GM18861 (cell line): ENCODE measurements around the gene MYO5C.
"Not testable (repeated sequence)": the region's sequence is repeated elsewhere in the genome, so short reads cannot be mapped to it uniquely, and the experiment has no call there.

Source experiments
- ATAC-seq: cut with Tn5 transposase; IDR thresholded peaks from one replicate; pipeline ENCODE4 v1.9.1; 2021; ENCODE audit not compliant: unreplicated experiment

The MYO5C gene

DNA sequence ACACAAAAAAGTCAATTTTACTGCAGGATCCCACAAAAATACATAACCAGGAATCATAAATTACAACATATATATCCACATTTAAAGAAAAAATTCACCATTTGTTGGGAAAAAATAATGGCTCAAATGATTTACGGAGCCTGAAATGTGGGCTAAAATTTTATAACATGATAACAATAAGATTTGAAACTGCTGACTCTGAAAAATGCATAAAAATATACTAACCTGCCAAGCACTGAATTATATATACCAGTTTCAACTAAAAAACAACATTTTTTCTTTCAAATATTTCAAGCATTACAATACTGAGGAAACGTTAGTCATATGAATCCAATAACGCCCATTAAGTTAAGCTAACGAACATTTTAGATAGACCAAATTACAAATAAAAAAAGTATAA, 12.2 kb upstream of the MYO5C start:
- ATAC-seq, result no peak

DNA sequence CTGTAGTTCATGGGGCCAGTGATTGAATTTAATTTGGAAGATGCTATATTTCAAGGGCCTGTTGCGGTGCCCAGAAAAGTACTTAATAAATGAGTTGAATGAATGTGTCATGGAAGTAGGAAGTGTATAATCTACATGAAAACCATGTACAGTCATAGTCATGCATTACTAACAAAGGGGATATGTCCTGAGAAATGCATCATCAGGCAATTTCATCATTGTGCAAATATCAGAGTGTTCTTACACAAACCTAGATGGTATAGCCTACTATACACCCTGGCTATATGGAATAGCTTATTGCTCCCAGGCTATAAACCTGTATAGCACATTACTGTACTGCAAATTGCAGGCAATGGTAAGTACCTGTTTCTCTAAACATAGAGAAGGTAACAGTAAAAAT, 10.7 kb upstream of the MYO5C start:
- ATAC-seq, result no peak

DNA sequence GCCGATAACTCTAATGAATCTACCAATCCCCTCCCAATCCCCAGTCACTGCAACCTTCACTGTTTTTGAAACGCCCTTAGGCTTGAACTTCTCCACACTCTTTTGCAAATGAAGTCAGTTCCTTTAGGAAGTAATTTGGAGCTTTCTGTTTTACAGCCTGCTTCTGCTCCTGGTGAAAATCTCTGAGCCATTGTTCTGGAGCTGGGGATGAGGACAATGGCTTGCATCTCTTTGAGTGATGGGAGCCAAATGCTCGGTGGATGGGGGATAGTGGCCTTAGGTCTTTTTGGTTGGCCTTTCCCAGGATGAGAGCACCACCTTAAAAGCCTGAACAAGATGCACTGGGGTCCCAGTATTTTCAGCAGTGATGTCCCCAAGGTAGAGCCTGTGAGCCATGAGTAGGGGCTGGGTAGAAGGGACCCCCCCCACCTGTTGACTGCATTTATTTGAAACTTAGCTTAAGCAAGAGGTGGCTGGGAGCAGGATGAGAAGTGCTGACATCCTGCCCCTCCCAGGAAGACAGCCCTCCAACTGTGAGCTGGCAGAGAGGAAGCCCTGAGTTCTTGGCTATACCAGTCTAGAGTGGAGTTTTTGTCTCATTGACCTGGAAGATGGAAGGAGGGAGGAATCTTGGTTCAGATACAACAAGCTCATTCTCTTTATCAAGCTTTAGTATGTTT, 7.6 kb upstream of the MYO5C start:
- ATAC-seq, result no peak

DNA sequence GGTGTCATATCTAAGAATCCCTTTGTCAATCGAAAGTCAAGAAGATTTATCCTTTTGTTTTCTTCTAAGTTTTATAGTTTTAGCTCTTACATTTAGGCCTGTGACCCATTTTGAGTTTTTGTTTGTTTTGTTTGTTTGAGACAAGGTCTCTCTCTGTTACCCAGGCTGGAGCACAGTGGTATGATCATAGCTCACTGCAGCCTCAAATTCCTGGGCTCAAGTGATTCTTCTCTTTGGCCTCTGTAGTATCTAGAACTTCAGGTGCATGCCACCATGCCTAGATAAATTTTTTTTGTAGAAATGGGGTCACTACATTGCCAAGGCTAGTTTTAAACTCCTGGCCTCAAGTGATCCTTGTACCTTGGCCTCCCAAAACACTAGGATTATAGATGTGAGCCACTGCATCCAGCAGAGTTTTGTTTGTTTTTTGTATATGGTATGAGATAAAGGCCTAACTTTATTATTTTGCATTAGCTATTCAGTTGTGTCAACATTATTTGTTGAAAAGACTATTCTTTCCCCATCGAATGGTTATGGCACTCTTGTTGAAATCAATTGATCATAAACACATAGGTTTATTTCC, 5.8 kb upstream of the MYO5C start:
- ATAC-seq, result no peak

DNA sequence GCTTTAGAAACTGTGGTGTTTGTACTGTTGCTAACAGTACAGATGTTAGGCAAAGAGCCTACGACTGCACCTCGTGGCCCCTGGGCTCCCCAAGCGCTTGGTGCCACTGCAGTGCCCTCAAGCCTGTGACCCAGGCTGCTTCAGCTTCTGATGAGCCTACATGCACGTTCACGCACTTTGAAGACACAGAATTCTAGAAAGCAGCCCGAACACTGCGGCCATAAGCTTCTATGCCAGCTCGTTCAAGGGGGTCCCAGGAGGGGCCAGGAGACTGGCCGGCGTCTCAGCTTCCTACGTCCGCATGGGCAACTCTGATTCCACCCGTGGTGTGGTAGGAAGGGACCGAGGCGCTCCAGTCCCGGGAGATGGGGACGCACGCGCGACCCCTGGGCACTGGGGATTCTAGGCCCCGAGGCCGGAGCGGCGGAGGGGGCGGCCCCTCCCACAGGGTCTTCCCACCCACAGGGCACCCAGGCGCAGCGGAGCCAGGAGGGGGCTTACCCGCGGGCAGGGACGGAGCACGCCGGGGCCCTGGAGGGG, 653 bp downstream of the MYO5C start:
- no peak for ATAC-seq

DNA sequence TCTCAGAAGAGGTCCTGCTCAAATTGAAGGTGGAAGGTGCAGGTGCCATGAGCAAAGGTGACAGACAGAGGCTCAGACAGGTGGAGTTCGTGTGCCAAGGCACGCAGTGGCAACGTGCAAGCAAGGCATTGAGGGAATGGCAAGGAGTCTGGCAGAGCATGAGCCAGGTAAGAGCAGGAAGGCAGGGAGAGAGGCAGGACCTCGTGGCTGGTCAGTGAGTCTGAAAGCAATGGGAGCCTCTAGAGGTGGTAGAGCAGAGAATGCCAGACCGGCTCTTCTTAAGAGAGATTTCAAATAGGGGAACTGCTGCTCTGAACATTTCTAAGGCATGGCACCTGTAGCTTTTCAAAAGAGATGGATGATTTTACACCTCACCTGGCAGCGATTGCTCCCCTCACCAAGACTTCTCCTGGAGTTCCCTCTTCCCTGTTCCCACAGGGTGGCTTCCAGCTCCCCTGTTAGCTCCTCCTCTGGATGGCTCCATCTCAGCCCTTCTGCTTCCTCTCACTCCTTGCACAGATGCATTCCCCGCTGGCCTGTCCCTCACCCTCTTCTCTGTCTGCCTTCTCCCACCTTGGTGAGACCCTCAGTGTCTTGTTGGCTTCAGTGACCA, 2.7 kb downstream of the MYO5C start:
- ATAC-seq, result no peak

DNA sequence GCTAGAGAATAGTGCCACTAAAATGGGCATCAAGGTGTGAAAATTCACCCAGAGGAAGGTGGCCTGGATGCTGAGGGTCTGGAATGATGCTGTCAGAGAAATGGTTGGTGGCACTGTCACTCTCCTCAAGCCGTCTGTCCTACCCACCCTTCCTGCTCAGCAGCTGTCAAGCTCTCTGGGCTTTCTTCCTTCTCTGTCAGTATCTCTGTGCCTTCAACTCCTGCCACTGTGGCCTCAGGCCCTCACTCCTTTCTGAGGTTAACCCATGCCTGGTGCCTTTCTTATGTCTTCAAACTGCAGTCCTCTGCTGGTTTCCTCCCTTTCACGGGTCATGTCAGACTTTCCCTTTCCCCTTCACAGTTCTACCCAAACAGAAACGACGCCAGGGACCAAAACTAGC, 4.4 kb downstream of the MYO5C start:
- ATAC-seq, result peak; percentile 42

DNA sequence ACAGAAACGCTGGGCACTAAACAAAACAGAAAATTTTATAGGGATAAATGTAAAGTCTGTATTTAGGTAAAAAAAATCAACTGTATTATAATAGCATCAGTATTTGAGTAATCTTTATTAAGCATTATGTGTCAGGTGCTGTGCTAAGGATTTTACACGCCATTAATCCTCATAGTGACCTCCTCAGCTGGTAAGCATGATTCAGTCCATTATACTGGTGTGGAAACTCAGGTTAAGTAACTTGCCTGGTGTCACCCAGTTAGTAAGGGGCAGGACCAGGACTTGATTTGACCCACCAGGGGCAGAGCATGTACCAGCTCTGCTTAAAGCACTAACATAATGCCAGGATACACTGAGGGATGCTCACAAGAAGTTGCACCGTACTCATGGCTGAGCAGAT, 4.8 kb downstream of the MYO5C start:
- no peak for ATAC-seq

DNA sequence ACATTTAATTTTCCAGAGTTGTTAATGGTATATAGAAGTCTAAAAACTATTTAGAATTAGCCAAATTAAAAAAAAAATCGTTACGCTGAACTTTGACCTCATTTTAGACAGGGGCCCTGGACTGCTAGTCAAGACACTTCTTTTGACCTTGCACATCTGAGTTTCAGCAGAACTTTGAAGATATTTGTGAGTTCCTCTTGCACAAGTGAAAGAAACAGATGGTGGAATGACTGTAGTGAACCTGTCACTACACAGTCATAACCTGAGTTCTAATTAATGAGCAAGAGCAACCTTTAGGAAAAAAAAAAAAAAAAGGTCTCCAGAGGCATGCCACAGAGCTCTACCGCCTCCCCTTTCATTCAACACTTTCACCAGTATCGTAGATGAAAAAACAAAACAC, 5.3 kb downstream of the MYO5C start:
- ATAC-seq, result peak; percentile 47

DNA sequence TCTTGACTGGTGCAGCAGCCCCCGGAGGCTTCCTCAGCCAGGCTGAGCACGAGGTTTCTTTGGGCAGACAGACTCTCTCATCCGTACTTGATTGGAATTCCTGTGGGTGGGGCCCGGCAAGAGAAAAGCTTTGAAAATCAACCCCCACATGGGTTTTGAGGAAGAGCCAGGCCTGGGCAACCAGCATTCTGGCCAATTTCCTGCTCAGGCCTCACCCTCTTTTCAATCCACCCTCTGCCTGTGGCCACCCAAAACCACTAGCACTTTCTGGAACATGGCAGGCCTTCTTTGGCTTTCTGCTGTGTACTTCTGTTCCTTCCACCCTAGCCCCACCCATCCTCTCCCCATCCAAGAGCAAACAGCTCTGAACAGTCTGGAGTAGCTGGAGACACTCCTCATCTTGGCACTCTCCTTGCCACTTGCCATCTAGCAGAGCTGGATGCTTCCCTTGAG, 5.9 kb downstream of the MYO5C start:
- ATAC-seq, result no peak

DNA sequence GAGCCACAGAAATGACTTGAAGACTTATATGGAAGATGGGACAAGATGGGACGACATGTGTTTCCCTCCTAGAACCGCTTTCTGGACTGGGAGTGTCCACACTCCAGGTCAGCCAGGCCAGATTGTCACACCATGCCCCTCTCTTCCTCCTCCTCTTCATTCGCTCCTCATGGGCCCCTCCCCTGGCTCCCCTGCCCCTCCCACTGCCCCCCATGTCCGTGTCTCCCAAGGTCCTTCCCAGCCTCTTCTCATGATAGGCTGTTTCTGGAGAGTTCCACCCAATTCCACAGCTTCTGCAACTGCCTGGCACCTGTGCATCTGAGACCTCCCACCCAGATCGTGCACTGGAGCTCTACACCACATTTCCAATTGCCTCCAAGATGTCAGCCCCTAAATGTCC, 6.6 kb downstream of the MYO5C start:
- no peak for ATAC-seq

DNA sequence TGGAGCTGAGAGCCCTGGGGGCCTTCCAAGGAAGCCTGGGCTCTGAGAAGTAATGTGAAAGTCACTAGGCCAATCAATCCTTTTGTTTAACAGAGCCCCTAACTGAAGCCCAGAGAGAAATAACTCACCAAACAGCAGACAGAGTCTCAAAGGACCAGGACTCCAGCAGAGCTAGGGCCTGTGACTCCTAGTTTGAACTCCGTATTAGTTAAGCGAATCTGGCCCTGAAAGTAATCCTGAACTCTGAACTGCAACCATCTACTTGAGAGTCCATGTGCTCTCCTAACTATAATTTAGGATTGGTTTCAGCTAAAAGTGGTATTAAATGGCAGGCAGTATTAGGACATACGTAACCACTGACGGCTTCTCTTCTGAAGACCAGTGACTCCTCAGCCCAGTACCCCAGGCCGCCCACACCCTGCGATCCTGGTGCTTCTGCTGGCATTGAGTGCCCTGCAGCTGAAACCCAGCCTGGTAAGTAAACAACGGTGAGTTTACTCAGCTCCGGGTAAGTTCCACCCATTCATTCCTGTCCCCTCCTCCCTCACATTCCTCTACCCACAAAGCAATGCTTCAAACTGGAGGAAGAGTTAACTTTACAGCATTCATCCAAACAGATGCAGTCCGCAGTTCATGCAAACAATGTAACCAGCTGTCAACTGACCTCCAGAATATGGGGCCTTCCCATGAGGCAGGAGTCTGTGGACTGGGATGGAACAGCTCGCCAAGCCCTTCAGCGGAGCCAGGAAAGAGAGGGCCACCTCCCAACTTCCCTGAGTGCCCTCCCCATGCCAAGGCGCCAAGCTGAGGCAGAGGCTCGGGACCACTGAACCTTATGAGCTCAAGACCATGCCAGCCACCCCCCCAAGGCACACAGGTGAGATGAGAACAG, 7.3 kb downstream of the MYO5C start:
- no peak for ATAC-seq

DNA sequence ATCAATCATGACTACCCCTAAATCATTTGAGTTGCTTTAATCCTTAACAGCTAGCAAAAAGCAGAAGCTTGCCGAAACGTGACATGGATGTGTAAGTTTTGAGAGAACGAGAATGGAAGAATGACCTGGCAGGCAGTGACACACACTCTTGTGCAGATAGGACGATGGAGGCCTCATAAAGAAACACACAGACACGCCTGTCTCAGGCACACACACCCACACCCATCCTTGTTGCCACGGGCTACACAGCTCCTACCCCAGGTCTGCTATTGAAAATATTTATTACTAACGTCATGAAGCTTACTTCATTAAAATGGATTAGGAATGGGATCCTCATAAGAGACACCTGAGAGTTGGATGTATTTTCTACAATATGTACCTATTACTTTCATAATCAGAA, 8.5 kb downstream of the MYO5C start:
- no peak for ATAC-seq

DNA sequence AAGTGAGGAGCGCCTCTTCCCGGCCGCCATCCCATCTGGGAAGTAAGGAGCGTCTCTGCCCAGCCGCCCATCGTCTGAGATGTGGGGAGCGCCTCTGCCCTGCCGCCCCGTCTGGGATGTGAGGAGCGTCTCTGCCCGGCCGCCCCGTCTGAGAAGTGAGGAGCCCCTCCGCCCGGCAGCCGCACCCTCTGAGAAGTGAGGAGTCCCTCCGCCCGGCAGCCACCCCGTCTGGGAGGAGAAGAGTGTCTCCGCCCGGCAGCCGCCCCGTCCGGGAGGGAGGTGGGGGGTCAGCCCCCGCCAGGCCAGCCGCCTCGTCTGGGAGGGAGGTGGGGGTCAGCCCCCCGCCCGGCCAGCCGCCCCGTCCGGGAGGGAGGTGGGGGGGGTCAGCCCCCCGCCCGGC, 9.7 kb downstream of the MYO5C start:
- not testable (repeated sequence) for ATAC-seq

DNA sequence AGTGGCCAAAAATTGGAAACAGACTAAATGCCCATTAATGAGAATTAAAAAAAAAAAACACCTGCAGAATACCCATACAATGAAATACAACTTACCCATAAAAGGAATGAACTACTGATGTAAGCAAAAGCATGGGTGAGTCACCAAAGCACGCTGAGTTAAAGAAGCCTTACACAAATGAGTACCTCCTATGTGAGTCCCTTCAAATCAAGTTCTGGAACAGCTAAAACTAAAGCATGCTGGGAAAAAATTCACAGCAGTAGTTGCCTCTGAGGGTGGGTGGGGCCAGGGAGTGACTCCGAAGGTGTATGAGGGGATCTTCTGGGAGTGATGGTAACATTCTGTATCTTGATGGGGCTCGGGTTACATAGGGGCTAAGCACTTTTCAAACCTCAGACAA, 11.4 kb downstream of the MYO5C start:
- ATAC-seq, result no peak

DNA sequence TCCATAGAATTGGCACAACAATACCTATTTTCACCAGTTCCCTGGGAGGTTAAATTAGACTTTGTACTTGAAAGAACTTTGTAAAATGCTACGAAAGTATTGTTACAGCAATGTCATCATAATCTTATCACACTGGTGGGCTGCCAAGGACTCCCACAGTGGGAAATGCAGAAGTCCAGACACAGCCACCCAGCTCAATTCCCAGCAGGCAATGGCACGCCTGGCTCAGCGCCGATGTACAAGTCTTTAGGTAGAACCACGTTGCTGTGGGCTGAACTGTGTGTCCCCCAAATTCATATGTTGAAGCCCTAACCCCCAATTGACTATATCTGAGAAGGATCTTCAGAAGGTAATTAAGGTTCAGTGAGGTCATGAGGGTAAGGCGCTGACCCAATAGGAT, 12.3 kb downstream of the MYO5C start:
- ATAC-seq, result no peak

DNA sequence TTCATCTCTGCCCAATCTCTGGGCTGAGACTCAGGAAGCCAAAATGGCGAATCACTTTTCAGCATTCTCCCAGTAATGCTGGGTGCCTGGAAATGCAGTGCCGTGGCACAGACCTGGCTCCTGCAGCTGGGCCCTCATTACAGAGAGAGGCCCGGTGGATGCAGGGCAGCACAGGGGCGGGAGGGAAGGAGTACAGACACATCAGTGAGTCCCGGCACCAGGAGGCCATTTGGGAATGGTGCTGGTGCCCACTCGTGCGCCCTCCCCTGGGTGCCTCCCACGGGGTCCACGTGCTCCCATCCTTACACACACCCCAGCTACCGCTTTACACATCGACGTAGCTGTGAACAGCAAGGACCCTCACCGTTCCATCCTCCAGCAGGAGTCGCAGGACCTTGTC, 13.2 kb downstream of the MYO5C start:
- ATAC-seq, result no peak

DNA sequence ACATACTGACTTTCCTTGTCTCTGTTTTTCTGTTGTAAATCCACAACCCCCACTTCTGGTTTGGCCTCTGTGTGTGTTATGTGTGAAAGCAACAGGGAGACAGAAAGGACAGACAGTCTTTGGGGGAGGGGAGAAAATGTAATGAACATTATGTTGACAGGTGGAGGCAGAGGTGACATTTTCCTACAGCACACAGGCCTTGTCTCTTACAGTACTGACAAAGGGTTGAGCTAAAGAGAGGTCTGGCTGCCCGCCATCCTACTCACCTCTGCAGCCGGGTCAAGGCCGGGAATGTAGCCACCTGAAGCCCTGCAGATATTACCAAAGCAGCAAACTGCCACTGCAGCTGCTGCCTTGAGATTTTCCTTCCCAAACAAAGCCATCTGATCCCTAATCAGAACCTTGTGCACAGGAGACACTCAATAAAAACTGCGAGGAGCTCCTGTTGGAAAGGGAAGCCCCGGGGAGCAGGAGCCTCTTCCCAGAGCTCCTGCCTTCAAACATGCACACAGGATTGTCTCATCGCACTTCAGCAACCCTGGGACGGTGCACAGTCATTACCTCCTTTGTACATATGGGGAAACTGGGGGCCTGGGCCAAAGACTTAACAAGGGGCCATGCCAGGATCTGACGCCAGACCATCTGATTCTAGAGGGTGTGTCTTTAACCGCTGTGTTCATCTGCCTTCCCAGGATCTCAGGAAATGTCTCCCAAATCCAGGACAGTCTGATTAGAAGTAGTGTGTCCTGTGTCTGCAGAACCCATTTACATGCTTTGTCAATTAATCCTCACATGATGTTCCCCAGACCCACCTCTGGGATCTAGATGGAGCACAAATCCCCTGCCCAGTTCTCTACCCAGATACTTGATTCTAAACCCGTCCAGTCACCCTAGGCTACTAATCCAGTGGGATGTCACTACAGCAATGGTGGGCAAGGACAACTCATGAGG, 14.2 kb downstream of the MYO5C start:
- ATAC-seq, result no peak

DNA sequence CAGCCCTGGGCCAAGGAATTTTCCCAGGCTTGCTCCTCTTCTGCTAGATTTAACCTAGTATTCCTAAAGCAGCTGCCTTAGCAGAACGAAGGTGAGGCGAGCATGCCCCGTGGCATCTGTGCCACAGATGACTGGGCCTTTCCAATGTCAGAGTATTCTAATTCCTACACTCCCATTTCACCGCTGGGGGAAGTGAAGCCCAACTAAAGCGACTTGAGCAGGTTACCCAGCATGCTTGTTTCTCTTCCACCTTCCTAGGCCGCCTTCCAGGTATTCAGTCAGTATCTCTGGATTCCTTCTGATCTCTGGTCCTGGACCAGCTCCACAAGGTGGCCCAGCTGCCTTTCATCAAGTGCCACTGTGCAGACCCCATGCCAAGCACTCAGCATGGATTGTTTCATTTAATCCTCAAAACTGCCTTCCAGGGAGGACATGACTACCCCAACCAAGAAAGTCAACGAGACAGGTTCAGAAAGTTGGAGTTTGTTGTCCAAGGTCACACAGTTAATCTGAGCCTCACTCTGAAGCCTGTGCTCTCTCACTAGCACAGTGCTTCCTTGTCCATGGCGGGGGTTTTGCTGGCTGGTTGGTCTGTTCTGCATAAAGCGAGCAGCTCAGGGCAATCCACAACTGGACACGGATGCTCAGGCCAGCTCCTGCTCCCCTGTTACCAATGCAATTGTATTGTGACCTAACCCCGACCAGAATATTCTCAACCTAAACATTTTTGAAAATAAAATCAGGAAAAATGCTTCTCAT, 15.1 kb downstream of the MYO5C start:
- ATAC-seq, result no peak
